Measurements from ENCODE around the gene SMARCA2.

Gene SMARCA2

GRCh38 chr9:2043243-2043642 lies 28.1 kb downstream of the SMARCA2 start:
- no peak for DNase-seq

GRCh38 chr9:2043881-2044462 lies 28.8 kb downstream of the SMARCA2 start:
- DNase-seq = no peak

- DNase-seq = no peak
These were observed 32.1 kb downstream of the SMARCA2 start for GRCh38 chr9:2047144-2047671.

- DNase-seq = no peak
These were observed 32.8 kb downstream of the SMARCA2 start for GRCh38 chr9:2047916-2048315.

GRCh38 chr9:2050236-2050635 lies 35.1 kb downstream of the SMARCA2 start:
- no peak for DNase-seq

- DNase-seq = peak; percentile 31 to 43
These were observed 39.0 kb downstream of the SMARCA2 start for GRCh38 chr9:2053883-2054845.

- DNase-seq = no peak
These were observed 40.1 kb downstream of the SMARCA2 start for GRCh38 chr9:2055203-2055658.

- no peak for DNase-seq
These were observed 44.3 kb downstream of the SMARCA2 start for GRCh38 chr9:2059274-2059929.

- DNase-seq = no peak
These were observed 45.3 kb downstream of the SMARCA2 start for GRCh38 chr9:2060424-2060823.

GRCh38 chr9:2065704-2066103 lies 50.6 kb downstream of the SMARCA2 start:
- no peak for DNase-seq

- DNase-seq = no peak
These were observed 51.4 kb downstream of the SMARCA2 start for GRCh38 chr9:2066312-2067273.

- no peak for DNase-seq
These were observed 57.7 kb downstream of the SMARCA2 start for GRCh38 chr9:2072752-2073405.

- no peak for DNase-seq
These were observed 67.6 kb downstream of the SMARCA2 start for GRCh38 chr9:2082772-2083171.

- no peak for DNase-seq
These were observed 68.3 kb downstream of the SMARCA2 start for GRCh38 chr9:2083479-2083878.

GRCh38 chr9:2085716-2086115 lies 70.6 kb downstream of the SMARCA2 start:
- no peak for DNase-seq

- DNase-seq = no peak
These were observed 71.0 kb downstream of the SMARCA2 start for GRCh38 chr9:2086116-2086515.

- no peak for DNase-seq
These were observed 71.8 kb downstream of the SMARCA2 start for GRCh38 chr9:2086971-2087370.

- DNase-seq = no peak
These were observed 72.6 kb downstream of the SMARCA2 start for GRCh38 chr9:2087500-2088313.

GRCh38 chr9:2093920-2094597 lies 78.9 kb downstream of the SMARCA2 start:
- no peak for DNase-seq

- no peak for DNase-seq
These were observed 81.3 kb downstream of the SMARCA2 start for GRCh38 chr9:2096376-2096970.

Measured in stimulated activated CD4-positive, alpha-beta T cell treated with anti-CD3 and anti-CD28 coated beads, Interleukin-2, amount 100 ng/mL, for 48 hours (primary cell).